HG02571 (cell line): Measurements from ENCODE around the gene SLC22A31.

Experiments used
- ATAC-seq: cut with Tn5 transposase; IDR thresholded peaks from one replicate; pipeline ENCODE4 v1.9.1; 2021; ENCODE audit warnings: mild to moderate bottlenecking, moderate library complexity; ENCODE audit not compliant: unreplicated experiment

Gene SLC22A31

GRCh38 chr16:89217138-89217387 lies 16.7 kb upstream of the SLC22A31 start:
- ATAC-seq, result no peak

GRCh38 chr16:89216315-89217137 lies 16.2 kb upstream of the SLC22A31 start:
- ATAC-seq, result no peak

- ATAC-seq, result no peak
These were observed 10.7 kb upstream of the SLC22A31 start for GRCh38 chr16:89210904-89211515.

- no peak for ATAC-seq
These were observed 10.0 kb upstream of the SLC22A31 start for GRCh38 chr16:89210165-89210903.

GRCh38 chr16:89209522-89210044 lies 9.2 kb upstream of the SLC22A31 start:
- no peak for ATAC-seq

GRCh38 chr16:89207993-89208392 lies 7.7 kb upstream of the SLC22A31 start:
- ATAC-seq, result no peak

- ATAC-seq, result no peak
These were observed 2.3 kb upstream of the SLC22A31 start for GRCh38 chr16:89202422-89203215.

- no peak for ATAC-seq
These were observed 1.4 kb upstream of the SLC22A31 start for GRCh38 chr16:89201439-89202377.

- no peak for ATAC-seq
These were observed 594 bp upstream of the SLC22A31 start for GRCh38 chr16:89200850-89201411.

GRCh38 chr16:89199241-89200123 lies 855 bp downstream of the SLC22A31 start:
- no peak for ATAC-seq

GRCh38 chr16:89198417-89199240 lies 1.7 kb downstream of the SLC22A31 start:
- no peak for ATAC-seq

GRCh38 chr16:89197633-89198416 lies 2.5 kb downstream of the SLC22A31 start:
- ATAC-seq, result no peak

- no peak for ATAC-seq
These were observed 3.2 kb downstream of the SLC22A31 start for GRCh38 chr16:89197033-89197632.

- no peak for ATAC-seq
These were observed 4.7 kb downstream of the SLC22A31 start for GRCh38 chr16:89195521-89196171.

GRCh38 chr16:89194340-89195311 lies 5.7 kb downstream of the SLC22A31 start:
- no peak for ATAC-seq
